Hepatocyte (in vitro differentiated cells): ENCODE results near the gene BLOC1S1. TPM values are rescaled to one million over a fixed set of nuclear protein-coding genes. Genes with fewer than 3 reads are reported as not detected.

Experiments used
- DNase-seq: peaks from one replicate; pipeline ENCODE4 v3.0.0-alpha.2; 2016; ENCODE audit warnings: low spot score
- H2AFZ ChIP-seq: fragments of 200-600 bp; sonication (generic); 2 replicates; pipeline ENCODE4 v1.6.0; 2016; ENCODE audit warnings: antibody characterized with exemption, mild to moderate bottlenecking
- H3K27ac ChIP-seq: fragments of 200-600 bp; sonication (generic); 2 replicates; pipeline ENCODE4 v1.5.1; 2016; ENCODE audit warnings: mild to moderate bottlenecking
- H3K27me3 ChIP-seq: fragments of 200-600 bp; sonication (generic); 2 replicates; pipeline ENCODE4 v1.6.1; 2016
- H3K36me3 ChIP-seq: fragments of 200-600 bp; sonication (generic); replicated peaks from 2 replicates; pipeline ENCODE4 v1.5.1; 2016; ENCODE audit warnings: low read depth; ENCODE audit not compliant: insufficient read depth
- H3K4me1 ChIP-seq: fragments of 200-600 bp; sonication (generic); 2 replicates; pipeline ENCODE4 v1.5.1; 2016; ENCODE audit warnings: mild to moderate bottlenecking, moderate library complexity; ENCODE audit not compliant: insufficient read depth
- H3K4me2 ChIP-seq: fragments of 200-600 bp; sonication (generic); 2 replicates; pipeline ENCODE4 v1.6.0; 2016
- H3K4me3 ChIP-seq: fragments of 200-600 bp; sonication (generic); 2 replicates; pipeline ENCODE4 v1.5.1; 2016; ENCODE audit warnings: mild to moderate bottlenecking
- H3K79me2 ChIP-seq: fragments of 200-600 bp; sonication (generic); 2 replicates; pipeline ENCODE4 v1.6.0; 2017; ENCODE audit warnings: mild to moderate bottlenecking
- H3K9me2 ChIP-seq: fragments of 200-600 bp; sonication (generic); replicated peaks from 2 replicates; pipeline ENCODE4 v1.6.0; 2017; ENCODE audit warnings: mild to moderate bottlenecking; ENCODE audit not compliant: insufficient read depth
- H3K9me3 ChIP-seq: fragments of 200-600 bp; sonication (generic); 2 replicates; pipeline ENCODE4 v1.5.1; 2016; ENCODE audit warnings: low read depth, mild to moderate bottlenecking
- H4K20me1 ChIP-seq: fragments of 200-600 bp; sonication (generic); 2 replicates; pipeline ENCODE4 v1.6.0; 2016; ENCODE audit warnings: mild to moderate bottlenecking; ENCODE audit not compliant: insufficient read depth, poor library complexity, severe bottlenecking
- CTCF ChIP-seq: fragments of 200-600 bp; sonication (generic); IDR thresholded peaks from 2 replicates; pipeline ENCODE4 v1.5.1; 2016; ENCODE audit warnings: antibody characterized with exemption, mild to moderate bottlenecking; ENCODE audit not compliant: poor library complexity
- EZH2 ChIP-seq: fragments of 200-600 bp; sonication (generic); IDR thresholded peaks from 2 replicates; pipeline ENCODE4 v1.6.1; 2016; ENCODE audit warnings: antibody characterized with exemption, mild to moderate bottlenecking, borderline replicate concordance
- EZH2phosphoT487 ChIP-seq: fragments of 200-600 bp; sonication (generic); IDR thresholded peaks from one replicate; pipeline ENCODE4 v1.6.1; 2018; ENCODE audit warnings: antibody characterized with exemption, mild to moderate bottlenecking, low read depth, moderate library complexity; ENCODE audit not compliant: unreplicated experiment, severe bottlenecking
- WGBS: methylation state at CpG from one replicate; pipeline ENCODE4 v1.1.6; 2016; ENCODE audit warnings: low lambda C conversion rate; ENCODE audit errors: missing lambda C conversion rate; 5-methylcytosine and 5-hydroxymethylcytosine counted together
- polyA plus RNA-seq: library from polyadenylated mRNA; unstranded; fragments of >200 nt; fragmentation: Nextera tagmentation; extraction: Ambion mirVana; gene quantifications from 2 replicates; pipeline ENCODE4 v1.2.1, GENCODE V29; 2016
- total RNA-seq: library from RNA; depleted of rRNA; stranded (reverse); fragments of >200 nt; gene quantifications from 2 replicates; pipeline ENCODE4 v1.2.3, GENCODE V29; 2014

The BLOC1S1 gene
- total and polyA plus RNA-seq, 2 experiments from 2014 or later = 159 to 236 TPM

- H3K27ac ChIP-seq = peak overlapping the region; percentile 82
- H3K27me3 ChIP-seq = no peaks in the 10 kb centered on the region
- TF ChIP-seq CTCF (peak; percentile 82), EZH2 (no peak)
- H3K9me2 ChIP-seq = no peaks in the 10 kb centered on the region
- peaks cover 10% of the 10 kb centered on the region for H3K79me2 ChIP-seq
- 35% methylated on average over 6 of the region's 6 CpGs for WGBS
- no peak overlapping the region for H2AFZ ChIP-seq
- DNase-seq = peak; percentile 88
- H3K4me1 ChIP-seq = peaks cover 10% of the 10 kb centered on the region
- H3K36me3 ChIP-seq = no peaks in the 10 kb centered on the region
- H3K4me3 ChIP-seq = no peak overlapping the region
- H4K20me1 ChIP-seq = no peaks in the 10 kb centered on the region
- peak overlapping the region; percentile 81 for H3K4me2 ChIP-seq
- no peaks in the 10 kb centered on the region for H3K9me3 ChIP-seq
These were observed 21.1 kb downstream of the BLOC1S1 start for GRCh38 chr12:55736780-55737580.

DNA sequence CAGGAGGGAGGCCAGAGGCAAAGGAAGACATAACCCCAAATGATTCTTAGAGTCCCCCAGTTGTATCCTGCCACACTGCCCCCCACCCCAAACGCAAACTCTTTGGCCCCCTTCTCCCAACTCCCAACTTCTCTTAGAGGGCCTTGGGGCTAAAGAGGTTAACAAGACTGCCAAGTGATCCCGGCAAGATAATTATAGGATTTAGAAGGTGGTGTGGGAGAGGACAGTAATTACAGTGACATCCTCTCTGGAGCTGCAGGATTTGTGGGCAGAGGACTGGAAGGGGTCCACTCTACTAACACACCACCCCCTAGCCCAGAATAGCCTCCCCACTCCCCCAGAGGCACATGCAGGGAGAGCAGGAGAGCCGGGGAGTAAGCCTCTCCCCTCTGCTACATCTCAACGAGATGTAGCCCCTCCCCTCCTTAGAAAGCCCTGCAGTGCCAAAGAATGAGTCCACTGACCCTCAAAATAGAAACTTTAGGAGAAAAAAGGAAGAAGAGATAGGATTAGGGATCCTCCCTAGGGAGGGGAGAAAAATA lies 21.8 kb downstream of the BLOC1S1 start:
- TF ChIP-seq EZH2 (no peak), CTCF (no peak), EZH2phosphoT487 (no peak)
- 11% methylated on average over 3 of the region's 4 CpGs for WGBS
- Histone ChIP-seq H3K9me3 (no peaks in the 10 kb centered on the region), H3K27me3 (no peaks in the 10 kb centered on the region), H2AFZ (peak overlapping the region; percentile 66), H3K4me2 (peak overlapping the region; percentile 81), H3K4me3 (no peak overlapping the region), H3K27ac (peak overlapping the region; percentile 82), H3K4me1 (peaks cover 10% of the 10 kb centered on the region), H3K36me3 (no peaks in the 10 kb centered on the region), H3K79me2 (peaks cover 4% of the 10 kb centered on the region), H3K9me2 (no peaks in the 10 kb centered on the region), H4K20me1 (no peaks in the 10 kb centered on the region)
- peak; percentile 32 for DNase-seq

- Histone ChIP-seq H3K27ac (peak overlapping the region; percentile 82), H4K20me1 (no peaks in the 10 kb centered on the region), H3K9me3 (no peaks in the 10 kb centered on the region), H3K4me1 (peaks cover 10% of the 10 kb centered on the region), H2AFZ (peak overlapping the region; percentile 66), H3K27me3 (no peaks in the 10 kb centered on the region), H3K36me3 (no peaks in the 10 kb centered on the region), H3K4me3 (peak overlapping the region; percentile 56), H3K9me2 (no peaks in the 10 kb centered on the region), H3K4me2 (peak overlapping the region; percentile 81), H3K79me2 (no peaks in the 10 kb centered on the region)
- DNase-seq = peak; percentile 90
- TF ChIP-seq EZH2phosphoT487 (no peak), CTCF (peak; percentile 94)
- 2% methylated on average over 14 of the region's 14 CpGs for WGBS
These were observed 22.5 kb downstream of the BLOC1S1 start for GRCh38 chr12:55738123-55739024.
